HepG2 (cell line): ENCODE data around the gene RPL6. TPM values are rescaled to one million over a fixed set of nuclear protein-coding genes. Genes with fewer than 3 reads are reported as not detected.

Experiments used
- CBX5 ChIP-seq: sonication (generic); formaldehyde crosslinking; IDR thresholded peaks from 2 replicates; pipeline ENCODE4 v1.4.0; 2020; ENCODE audit warnings: missing genetic modification reagents, borderline replicate concordance
- CENPX ChIP-seq: sonication (generic); formaldehyde crosslinking; IDR thresholded peaks from 2 replicates; pipeline ENCODE4 v1.9.0; 2021; ENCODE audit warnings: mild to moderate bottlenecking, missing genetic modification reagents, moderate library complexity
- FOSL2 ChIP-seq: sonication (generic); formaldehyde crosslinking; IDR thresholded peaks from 2 replicates; pipeline ENCODE4 v1.4.0; 2020; ENCODE audit warnings: missing genetic modification reagents
- HMGXB3 ChIP-seq: sonication (generic); formaldehyde crosslinking; IDR thresholded peaks from 2 replicates; pipeline ENCODE4 v1.4.0; 2020; ENCODE audit warnings: missing genetic modification reagents, borderline replicate concordance
- KAT7 ChIP-seq: IDR thresholded peaks from 2 replicates; pipeline ENCODE4 v1.6.1; 2018; ENCODE audit warnings: borderline replicate concordance, missing compliant biosample characterization
- MAFK ChIP-seq, 2 experiments: IDR thresholded peaks in 1 of 2; conservative IDR thresholded peaks in 1 of 2; 2 replicates each; pipeline ENCODE4 v1.6.1; 2011; ENCODE audit warnings: improper control_type of control experiment in 2 of 2, low read length in 2 of 2
- NFKB2 ChIP-seq: sonication (generic); formaldehyde crosslinking; IDR thresholded peaks from 2 replicates; pipeline ENCODE4 v1.4.0; 2020; ENCODE audit warnings: missing genetic modification reagents, borderline replicate concordance
- NR2F2 ChIP-seq: IDR thresholded peaks from 2 replicates; pipeline ENCODE4 v1.6.1; 2012; ENCODE audit warnings: low read depth, inconsistent platforms, borderline replicate concordance
- PHF8 ChIP-seq: sonication (generic); formaldehyde crosslinking; IDR thresholded peaks from 2 replicates; pipeline ENCODE4 v1.5.0; 2020; ENCODE audit warnings: missing genetic modification reagents
- POGZ ChIP-seq: sonication (generic); formaldehyde crosslinking; IDR thresholded peaks from 2 replicates; pipeline ENCODE4 v1.4.0; 2020; ENCODE audit warnings: mild to moderate bottlenecking, missing genetic modification reagents
- RNF219 ChIP-seq: sonication (generic); formaldehyde crosslinking; IDR thresholded peaks from 2 replicates; pipeline ENCODE4 v1.5.0; 2020; ENCODE audit warnings: mild to moderate bottlenecking, missing genetic modification reagents
- SIN3B ChIP-seq: fragments of 150-350 bp; IDR thresholded peaks from 2 replicates; pipeline ENCODE4 v1.6.1; 2014; ENCODE audit warnings: low read length
- SMAD3 ChIP-seq: sonication (generic); formaldehyde crosslinking; IDR thresholded peaks from 2 replicates; pipeline ENCODE4 v1.4.0; 2020; ENCODE audit warnings: missing genetic modification reagents
- ZBTB7B ChIP-seq: sonication (generic); formaldehyde crosslinking; IDR thresholded peaks from 2 replicates; pipeline ENCODE4 v1.4.0; 2020; ENCODE audit warnings: missing genetic modification reagents
- ZNF362 ChIP-seq: sonication (generic); formaldehyde crosslinking; IDR thresholded peaks from 2 replicates; pipeline ENCODE4 v1.4.0; 2020; ENCODE audit warnings: missing genetic modification reagents, mild to moderate bottlenecking, borderline replicate concordance
- ZNF552 ChIP-seq: sonication (generic); formaldehyde crosslinking; IDR thresholded peaks from 2 replicates; pipeline ENCODE4 v1.9.0; 2022; ENCODE audit warnings: missing genetic modification reagents, mild to moderate bottlenecking, borderline replicate concordance
- ZNF577 ChIP-seq: sonication (generic); formaldehyde crosslinking; IDR thresholded peaks from 2 replicates; pipeline ENCODE4 v1.4.0; 2020; ENCODE audit warnings: mild to moderate bottlenecking, low read depth, missing genetic modification reagents, borderline replicate concordance
- ZNF770 ChIP-seq: sonication (generic); formaldehyde crosslinking; IDR thresholded peaks from 2 replicates; pipeline ENCODE4 v1.5.0; 2020; ENCODE audit warnings: mild to moderate bottlenecking, missing genetic modification reagents
- ZNF850 ChIP-seq: sonication (generic); formaldehyde crosslinking; conservative IDR thresholded peaks from 2 replicates; pipeline ENCODE4 v1.9.0; 2021; ENCODE audit warnings: mild to moderate bottlenecking, missing genetic modification reagents
- polyA plus RNA-seq, 8 experiments: library from polyadenylated mRNA; depleted of rRNA in 3 of 8; stranded (reverse) in 7 of 8; unstranded in 1 of 8; fragments of >200 nt; fragmentation: Illumina TruSeq in 4 of 8; extraction: Trizol in 4 of 8; gene quantifications; 2 replicates each; pipeline versions ENCODE4 v1.2.1 to v1.2.3, GENCODE V29; 2011 to 2016; ENCODE audit warnings: low read depth in 4 of 8, missing spikeins in 1 of 8, mixed read lengths in 1 of 8; ENCODE audit not compliant: insufficient read depth in 1 of 8
- total RNA-seq, 5 experiments: library from RNA; depleted of rRNA; stranded (reverse); fragments of >200 nt; fragmentation: Illumina TruSeq; extraction: Trizol; gene quantifications; 2 replicates each; pipeline ENCODE4 v1.2.3, GENCODE V29; 2016; ENCODE audit warnings: low read depth in 1 of 5

RPL6 gene
- total and polyA plus RNA-seq, 2 of the 13 experiments (the other 11 are each of a cell fraction or from before 2014, with no cell fraction given), result 1,551 to 1,719 TPM

- TF ChIP-seq HMGXB3 (CRISPR knock-in tag) (no peak; the same call in none of the 2 replicates), ZNF850 (CRISPR knock-in tag) (no peak), NR2F2 (0 out of 2 replicates have a peak, but pooled peaks have one; percentile 37), CBX5 (CRISPR knock-in tag) (peak; percentile 19; the same call in 1 of the 2 replicates), MAFK (conservative IDR thresholded peaks at IDR 0.05 in 1 of 2, IDR thresholded peaks at IDR 0.05 in 1 of 2; ENCODE audit: low read length in 2 of 2) (no peak), PHF8 (CRISPR knock-in tag) (peak; percentile 87), ZNF362 (peak; percentile 54; the same call in 1 of the 2 replicates), RNF219 (CRISPR knock-in tag) (no peak), SIN3B (no peak), CENPX (CRISPR knock-in tag) (no peak), KAT7 (CRISPR knock-in tag) (peak; percentile 63; the same call in 1 of the 2 replicates), NFKB2 (peak; percentile 82; the same call in 1 of the 2 replicates), ZNF577 (CRISPR knock-in tag) (no peak), POGZ (CRISPR knock-in tag) (peak; percentile 61; the same call in 1 of the 2 replicates), ZNF552 (CRISPR knock-in tag) (0 out of 2 replicates have a peak, but pooled peaks have one; percentile 55), SMAD3 (peak; percentile 52; the same call in 1 of the 2 replicates), ZBTB7B (CRISPR knock-in tag) (no peak), FOSL2 (CRISPR knock-in tag) (peak; percentile 25; the same call in 1 of the 2 replicates), ZNF770 (CRISPR knock-in tag) (peak; percentile 99)
Measured at GRCh38 chr12:112409064-112409905, at the start of gene RPL6 (continued).
